ENCODE results near the gene MEIS1.

GRCh38 chr2:66438498-66438833, 3.5 kb downstream of the MEIS1 start:
- TF ChIP-seq EZH2phosphoT487 (IDR thresholded peaks at IDR 0.05; ENCODE audit: borderline replicate concordance, low read length): no peak
- TF ChIP-seq, protein P1, sequence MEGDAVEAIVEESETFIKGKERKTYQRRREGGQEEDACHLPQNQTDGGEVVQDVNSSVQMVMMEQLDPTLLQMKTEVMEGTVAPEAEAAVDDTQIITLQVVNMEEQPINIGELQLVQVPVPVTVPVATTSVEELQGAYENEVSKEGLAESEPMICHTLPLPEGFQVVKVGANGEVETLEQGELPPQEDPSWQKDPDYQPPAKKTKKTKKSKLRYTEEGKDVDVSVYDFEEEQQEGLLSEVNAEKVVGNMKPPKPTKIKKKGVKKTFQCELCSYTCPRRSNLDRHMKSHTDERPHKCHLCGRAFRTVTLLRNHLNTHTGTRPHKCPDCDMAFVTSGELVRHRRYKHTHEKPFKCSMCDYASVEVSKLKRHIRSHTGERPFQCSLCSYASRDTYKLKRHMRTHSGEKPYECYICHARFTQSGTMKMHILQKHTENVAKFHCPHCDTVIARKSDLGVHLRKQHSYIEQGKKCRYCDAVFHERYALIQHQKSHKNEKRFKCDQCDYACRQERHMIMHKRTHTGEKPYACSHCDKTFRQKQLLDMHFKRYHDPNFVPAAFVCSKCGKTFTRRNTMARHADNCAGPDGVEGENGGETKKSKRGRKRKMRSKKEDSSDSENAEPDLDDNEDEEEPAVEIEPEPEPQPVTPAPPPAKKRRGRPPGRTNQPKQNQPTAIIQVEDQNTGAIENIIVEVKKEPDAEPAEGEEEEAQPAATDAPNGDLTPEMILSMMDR (IDR thresholded peaks at IDR 0.05; ENCODE audit: low read depth, low read length, poor library complexity, severe bottlenecking): no peak
